ENCODE measurements around the gene SCAF8. TPM values are rescaled to one million over a fixed set of nuclear protein-coding genes. Genes with fewer than 3 reads are reported as not detected.

SCAF8 gene
- total RNA-seq, 1 donor from 2014 or later, result 39.4 TPM

DNA sequence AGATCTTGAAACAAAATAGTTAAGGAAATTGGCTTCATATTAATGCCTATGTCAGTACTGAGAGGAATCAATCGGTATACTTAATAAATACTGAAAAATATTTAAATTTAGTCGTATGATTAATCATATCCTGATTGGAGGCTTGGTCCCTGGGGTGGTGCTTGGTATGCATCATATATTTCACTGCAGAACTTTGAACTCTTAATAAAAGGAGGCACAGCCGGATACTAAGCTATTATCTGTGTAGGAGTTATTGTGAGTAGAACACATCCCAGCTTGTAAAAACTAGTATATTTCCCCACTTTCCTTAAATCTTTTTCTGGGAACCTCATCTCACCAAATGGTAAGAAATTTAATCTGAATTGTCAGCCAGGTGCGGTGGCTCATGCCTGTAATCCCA, 42.4 kb upstream of the SCAF8 start:
- no peak for DNase-seq
- intact Hi-C loops (cut with DNase I), result no loop called here
- TF ChIP-seq, protein P1, sequence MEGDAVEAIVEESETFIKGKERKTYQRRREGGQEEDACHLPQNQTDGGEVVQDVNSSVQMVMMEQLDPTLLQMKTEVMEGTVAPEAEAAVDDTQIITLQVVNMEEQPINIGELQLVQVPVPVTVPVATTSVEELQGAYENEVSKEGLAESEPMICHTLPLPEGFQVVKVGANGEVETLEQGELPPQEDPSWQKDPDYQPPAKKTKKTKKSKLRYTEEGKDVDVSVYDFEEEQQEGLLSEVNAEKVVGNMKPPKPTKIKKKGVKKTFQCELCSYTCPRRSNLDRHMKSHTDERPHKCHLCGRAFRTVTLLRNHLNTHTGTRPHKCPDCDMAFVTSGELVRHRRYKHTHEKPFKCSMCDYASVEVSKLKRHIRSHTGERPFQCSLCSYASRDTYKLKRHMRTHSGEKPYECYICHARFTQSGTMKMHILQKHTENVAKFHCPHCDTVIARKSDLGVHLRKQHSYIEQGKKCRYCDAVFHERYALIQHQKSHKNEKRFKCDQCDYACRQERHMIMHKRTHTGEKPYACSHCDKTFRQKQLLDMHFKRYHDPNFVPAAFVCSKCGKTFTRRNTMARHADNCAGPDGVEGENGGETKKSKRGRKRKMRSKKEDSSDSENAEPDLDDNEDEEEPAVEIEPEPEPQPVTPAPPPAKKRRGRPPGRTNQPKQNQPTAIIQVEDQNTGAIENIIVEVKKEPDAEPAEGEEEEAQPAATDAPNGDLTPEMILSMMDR (IDR thresholded peaks at IDR 0.05), result no peak
- Histone ChIP-seq H3K9me3 (no peaks in the 10 kb centered on the region), H3K4me1 (no peaks in the 10 kb centered on the region), H3K27me3 (ENCODE audit: low read depth) (no peaks in the 10 kb centered on the region), H3K27ac (no peak overlapping the region), H3K36me3 (no peaks in the 10 kb centered on the region), H3K4me3 (no peak overlapping the region)
- ATAC-seq, result no peak

- Histone ChIP-seq H3K4me1 (no peaks in the 10 kb centered on the region), H3K4me3 (no peak overlapping the region)
Observed at GRCh38 chr6:154696661-154697060, 36.6 kb upstream of the SCAF8 start.

DNA sequence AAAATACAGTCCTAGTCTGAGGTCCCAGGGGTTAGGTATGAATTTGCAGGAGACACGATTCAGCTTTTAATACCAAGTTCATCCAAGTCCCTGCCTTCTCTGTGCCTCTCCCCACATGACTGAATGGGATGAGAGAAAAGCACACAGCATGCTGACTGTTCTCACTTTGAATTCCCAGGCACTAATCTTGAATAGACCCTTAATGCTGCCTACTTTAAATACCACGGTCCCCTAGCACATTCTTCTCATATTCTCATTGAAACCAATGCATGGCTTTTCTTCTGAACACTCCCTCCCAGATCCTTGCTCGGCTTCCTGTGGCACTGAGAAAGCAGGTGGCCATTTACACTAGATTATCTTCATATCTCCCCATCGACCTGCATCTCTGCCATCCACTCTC, 30.1 kb upstream of the SCAF8 start:
- DNase-seq, result no peak
- no peak overlapping the region for H3K4me3 ChIP-seq
- TF ChIP-seq, protein P1 (IDR thresholded peaks at IDR 0.05), result no peak
- no peak overlapping the region for H3K27ac ChIP-seq
- no peak for ATAC-seq
- H3K9me3 ChIP-seq, result no peaks in the 10 kb centered on the region
- H3K4me1 ChIP-seq, result no peaks in the 10 kb centered on the region
- intact Hi-C loops (cut with DNase I), result no loop called here
- H3K27me3 ChIP-seq (ENCODE audit: low read depth), result peaks cover 5% of the 10 kb centered on the region
- no peaks in the 10 kb centered on the region for H3K36me3 ChIP-seq

More at GRCh38 chr6:154696661-154697060, 36.6 kb upstream of the SCAF8 start:
- ATAC-seq (no peak), DNase-seq (no peak)
- intact Hi-C loops (cut with DNase I), result no loop called here
- Histone ChIP-seq H3K27me3 (ENCODE audit: low read depth) (no peaks in the 10 kb centered on the region), H3K27ac (no peak overlapping the region), H3K9me3 (no peaks in the 10 kb centered on the region), H3K36me3 (no peaks in the 10 kb centered on the region)
- TF ChIP-seq, protein P1 (IDR thresholded peaks at IDR 0.05), result no peak

- DNase-seq (no peak), ATAC-seq (no peak)
- H3K27me3 ChIP-seq (ENCODE audit: low read depth), result peaks cover 5% of the 10 kb centered on the region
- no peak overlapping the region for H3K4me3 ChIP-seq
- no peaks in the 10 kb centered on the region for H3K36me3 ChIP-seq
- intact Hi-C loops (cut with DNase I), result no loop called here
- H3K9me3 ChIP-seq, result no peaks in the 10 kb centered on the region
- TF ChIP-seq, protein P1 (IDR thresholded peaks at IDR 0.05), result no peak
- H3K27ac ChIP-seq, result no peak overlapping the region
- H3K4me1 ChIP-seq, result no peaks in the 10 kb centered on the region
Observed at GRCh38 chr6:154705471-154706113, 27.6 kb upstream of the SCAF8 start.

- ATAC-seq, result no peak
- DNase-seq, result no peak
- Histone ChIP-seq H3K4me3 (no peak overlapping the region), H3K9me3 (no peaks in the 10 kb centered on the region), H3K27ac (no peak overlapping the region), H3K27me3 (ENCODE audit: low read depth) (peaks cover 5% of the 10 kb centered on the region), H3K4me1 (no peaks in the 10 kb centered on the region), H3K36me3 (no peaks in the 10 kb centered on the region)
- TF ChIP-seq, protein P1 (IDR thresholded peaks at IDR 0.05), result no peak
- intact Hi-C loops (cut with DNase I), result no loop called here
Observed at GRCh38 chr6:154706389-154706788, 26.8 kb upstream of the SCAF8 start.

All from lower lobe of right lung (tissue), 2 donors.